Adrenal gland (tissue), 5 donors: ENCODE results near the gene AGBL5.

Source experiments
- POLR2A ChIP-seq, 2 donors: fragments of 450-650 bp; IDR thresholded peaks; one replicate each; pipeline ENCODE4 v1.6.1; 2017; ENCODE audit warnings: antibody characterized with exemption in 2 of 2, mild to moderate bottlenecking in 2 of 2, moderate library complexity in 1 of 2
- TF ChIP-seq, protein P1 (sequence below), 6 experiments: fragments of 450-650 bp in 4 of 6; fragments of 200-600 bp in 2 of 6; sonication (generic) in 1 of 6; IDR thresholded peaks; 1 replicate in 5 of 6; 2 replicates in 1 of 6; pipeline versions ENCODE4 v1.5.1 to v1.8.0; 2016 to 2021; ENCODE audit warnings: antibody characterized with exemption in 6 of 6, mild to moderate bottlenecking in 2 of 6, moderate library complexity in 1 of 6
- donor health status: DM: no; HTN: no; CAD: no.

DNA sequence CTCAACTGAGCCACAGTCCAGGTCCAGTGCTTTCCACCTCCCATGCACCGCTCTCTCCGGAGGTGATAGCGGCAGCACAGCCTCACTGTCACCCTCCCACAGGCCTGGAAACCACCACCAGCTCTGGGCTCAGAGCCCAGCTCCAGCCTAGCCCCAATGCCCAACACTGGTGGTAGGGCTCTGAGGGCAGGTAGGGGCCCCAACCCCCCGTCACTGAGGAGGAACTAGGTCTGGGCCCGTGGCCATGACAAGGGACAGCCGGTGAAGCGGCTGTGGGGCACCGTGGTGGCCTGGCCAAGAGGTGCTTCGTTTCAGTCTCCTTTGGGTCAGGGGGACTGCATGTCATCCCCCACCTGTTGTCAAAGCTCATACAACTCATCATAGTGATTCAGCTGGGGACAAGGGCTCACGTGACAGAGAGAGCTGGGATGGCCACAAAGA, 24.2 kb upstream of the AGBL5 start:
- TF ChIP-seq, protein P1, sequence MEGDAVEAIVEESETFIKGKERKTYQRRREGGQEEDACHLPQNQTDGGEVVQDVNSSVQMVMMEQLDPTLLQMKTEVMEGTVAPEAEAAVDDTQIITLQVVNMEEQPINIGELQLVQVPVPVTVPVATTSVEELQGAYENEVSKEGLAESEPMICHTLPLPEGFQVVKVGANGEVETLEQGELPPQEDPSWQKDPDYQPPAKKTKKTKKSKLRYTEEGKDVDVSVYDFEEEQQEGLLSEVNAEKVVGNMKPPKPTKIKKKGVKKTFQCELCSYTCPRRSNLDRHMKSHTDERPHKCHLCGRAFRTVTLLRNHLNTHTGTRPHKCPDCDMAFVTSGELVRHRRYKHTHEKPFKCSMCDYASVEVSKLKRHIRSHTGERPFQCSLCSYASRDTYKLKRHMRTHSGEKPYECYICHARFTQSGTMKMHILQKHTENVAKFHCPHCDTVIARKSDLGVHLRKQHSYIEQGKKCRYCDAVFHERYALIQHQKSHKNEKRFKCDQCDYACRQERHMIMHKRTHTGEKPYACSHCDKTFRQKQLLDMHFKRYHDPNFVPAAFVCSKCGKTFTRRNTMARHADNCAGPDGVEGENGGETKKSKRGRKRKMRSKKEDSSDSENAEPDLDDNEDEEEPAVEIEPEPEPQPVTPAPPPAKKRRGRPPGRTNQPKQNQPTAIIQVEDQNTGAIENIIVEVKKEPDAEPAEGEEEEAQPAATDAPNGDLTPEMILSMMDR (IDR thresholded peaks at IDR 0.05): no peak
- no peak for TF ChIP-seq POLR2A (IDR thresholded peaks at IDR 0.05)
